H1 (cell line): ENCODE results near the gene TMEM92. TPM values are rescaled to one million over a fixed set of nuclear protein-coding genes. Genes with fewer than 3 reads are reported as not detected.

Experiments used
- RXRA ChIP-seq: IDR thresholded peaks from 2 replicates; pipeline ENCODE4 v1.6.1; 2011; ENCODE audit warnings: low read depth, mild to moderate bottlenecking, low read length, moderate library complexity; ENCODE audit not compliant: insufficient read depth
- polyA plus RNA-seq, 7 experiments: library from polyadenylated mRNA; depleted of rRNA in 3 of 7; stranded (reverse) in 5 of 7; unstranded in 2 of 7; fragments of >200 nt in 5 of 7; fragments of 200-250 nt in 2 of 7; gene quantifications; 1 replicate in 5 of 7; 2 replicates in 1 of 7; 4 replicates in 1 of 7; pipeline versions ENCODE4 v1.2.1 to v1.2.3, GENCODE V29; 2011 to 2013; ENCODE audit warnings: missing spikeins in 2 of 7, mixed read lengths in 2 of 7
- total RNA-seq: library from RNA; stranded (reverse); fragmentation: NEBNext Ultra II Directional; extraction: Animal tissue kit (Norgen Biotek cat#: 25700); gene quantifications from 2 replicates; pipeline ENCODE4 v1.2.1, GENCODE V29; 2021

The TMEM92 gene
- total and polyA plus RNA-seq, 2 of the 8 experiments (the other 6 are each of a cell fraction or from before 2014, with no cell fraction given) = 11.9 to 24.8 TPM

- TF ChIP-seq RXRA = no peak
Measured at GRCh38 chr17:50239937-50240336, 34.3 kb upstream of the TMEM92 start (continued).
